Liver (tissue), 9 donors: Measurements from ENCODE around the gene ERC2. TPM values are rescaled to one million over a fixed set of nuclear protein-coding genes. Genes with fewer than 3 reads are reported as not detected.
"Not testable (repeated sequence)": the region's sequence is repeated elsewhere in the genome, so short reads cannot be mapped to it uniquely, and the experiment has no call there.

Experiments used
- DNase-seq: peaks from one replicate; pipeline ENCODE4 v3.0.0-alpha.2; 2017; ENCODE audit warnings: low spot score
- H3K27ac ChIP-seq, 2 donors: one replicate each; pipeline ENCODE4 v1.7.0; 2013; ENCODE audit warnings: inconsistent platforms in 2 of 2, low read length in 2 of 2, control low read depth in 1 of 2, low read depth in 1 of 2, mild to moderate bottlenecking in 1 of 2
- H3K27me3 ChIP-seq, 4 donors: one replicate each; pipeline versions ENCODE4 v1.6.1 to v1.7.0; 2013; ENCODE audit warnings: low read length in 3 of 4, inconsistent platforms in 1 of 4, mild to moderate bottlenecking in 1 of 4, moderate library complexity in 1 of 4; ENCODE audit not compliant: control insufficient read depth in 4 of 4, insufficient read depth in 4 of 4
- H3K36me3 ChIP-seq, 4 donors: one replicate each; pipeline versions ENCODE4 v1.6.1 to v1.7.0; 2013; ENCODE audit warnings: low read length in 3 of 4, mild to moderate bottlenecking in 3 of 4, low read depth in 1 of 4, moderate library complexity in 1 of 4; ENCODE audit not compliant: control insufficient read depth in 4 of 4, insufficient read depth in 3 of 4
- H3K4me1 ChIP-seq, 4 donors: one replicate each; pipeline versions ENCODE4 v1.6.1 to v1.7.0; 2013; ENCODE audit warnings: low read length in 3 of 4, mild to moderate bottlenecking in 3 of 4, moderate library complexity in 1 of 4; ENCODE audit not compliant: control insufficient read depth in 4 of 4, insufficient read depth in 4 of 4
- H3K4me3 ChIP-seq, 3 donors: one replicate each; pipeline versions ENCODE4 v1.6.1 to v1.7.0; 2013; ENCODE audit warnings: low read length in 3 of 3, control low read depth in 1 of 3, low read depth in 1 of 3, mild to moderate bottlenecking in 1 of 3
- H3K9ac ChIP-seq, 2 donors: one replicate each; pipeline ENCODE4 v1.7.0; 2013; ENCODE audit warnings: low read length in 2 of 2, mild to moderate bottlenecking in 2 of 2, moderate library complexity in 2 of 2, control low read depth in 1 of 2, low read depth in 1 of 2
- H3K9me3 ChIP-seq, 4 donors: one replicate each; pipeline versions ENCODE4 v1.6.1 to v1.7.0; 2013; ENCODE audit warnings: low read length in 3 of 4; ENCODE audit not compliant: control insufficient read depth in 4 of 4
- EGR1 ChIP-seq, 2 donors: IDR thresholded peaks; 2 replicates each; pipeline ENCODE4 v1.6.1; 2016 to 2018; ENCODE audit warnings: antibody characterized with exemption in 2 of 2, low read depth in 2 of 2
- FOXA1 ChIP-seq: IDR thresholded peaks from 2 replicates; pipeline ENCODE4 v1.6.1; 2016; ENCODE audit warnings: antibody characterized with exemption
- FOXA2 ChIP-seq: IDR thresholded peaks from 2 replicates; pipeline ENCODE4 v1.6.1; 2016; ENCODE audit warnings: antibody characterized with exemption
- GABPA ChIP-seq, 2 donors: IDR thresholded peaks in 1 of 2; conservative IDR thresholded peaks in 1 of 2; 2 replicates each; pipeline ENCODE4 v1.6.1; 2016; ENCODE audit warnings: antibody characterized with exemption in 2 of 2, mild to moderate bottlenecking in 1 of 2, moderate library complexity in 1 of 2
- HNF4A ChIP-seq, 2 donors: conservative IDR thresholded peaks; 2 replicates each; pipeline ENCODE4 v1.6.1; 2016; ENCODE audit warnings: antibody characterized with exemption in 2 of 2, mild to moderate bottlenecking in 2 of 2
- HNF4G ChIP-seq: IDR thresholded peaks from 2 replicates; pipeline ENCODE4 v1.6.1; 2016; ENCODE audit warnings: antibody characterized with exemption
- JUND ChIP-seq, 2 donors: IDR thresholded peaks; 2 replicates each; pipeline ENCODE4 v1.6.1; 2016; ENCODE audit warnings: antibody characterized with exemption in 2 of 2
- NR2F2 ChIP-seq: IDR thresholded peaks from 2 replicates; pipeline ENCODE4 v1.6.1; 2016; ENCODE audit warnings: antibody characterized with exemption
- RAD21 ChIP-seq, 2 donors: IDR thresholded peaks; 2 replicates each; pipeline ENCODE4 v1.6.1; 2016; ENCODE audit warnings: antibody characterized with exemption in 2 of 2, mild to moderate bottlenecking in 2 of 2
- RXRA ChIP-seq, 2 donors: IDR thresholded peaks; 2 replicates each; pipeline ENCODE4 v1.6.1; 2017 to 2018; ENCODE audit warnings: antibody characterized with exemption in 2 of 2, mild to moderate bottlenecking in 1 of 2
- SP1 ChIP-seq: IDR thresholded peaks from 2 replicates; pipeline ENCODE4 v1.6.1; 2018; ENCODE audit warnings: antibody characterized with exemption, mild to moderate bottlenecking
- TAF1 ChIP-seq: conservative IDR thresholded peaks from 2 replicates; pipeline ENCODE4 v1.6.1; 2016; ENCODE audit warnings: antibody characterized with exemption, mild to moderate bottlenecking
- YY1 ChIP-seq: IDR thresholded peaks from 2 replicates; pipeline ENCODE4 v1.6.1; 2016; ENCODE audit warnings: antibody characterized with exemption, mild to moderate bottlenecking
- WGBS: extraction: QIAGEN DNeasy Blood & Tissue Kit; methylation state at CpG from one replicate; pipeline ENCODE4 v1.1.7; 2013; 5-methylcytosine and 5-hydroxymethylcytosine counted together
- polyA plus RNA-seq, 2 donors: library from polyadenylated mRNA; stranded (reverse) in 1 of 2; unstranded in 1 of 2; fragments of 200-250 nt in 1 of 2; fragments of >200 nt in 1 of 2; fragmentation: Nextera tagmentation in 1 of 2; extraction: Ambion mirVana in 1 of 2; gene quantifications; one replicate each; pipeline versions ENCODE4 v1.2.1 to v1.2.3, GENCODE V29; 2013 to 2015
- total RNA-seq, 2 donors: library from RNA; depleted of rRNA; stranded (reverse); fragments of >200 nt; gene quantifications; one replicate each; pipeline ENCODE4 v1.2.3, GENCODE V29; 2014
- TF ChIP-seq, protein P1 (sequence below): IDR thresholded peaks from 2 replicates; pipeline ENCODE4 v1.6.1; 2016; ENCODE audit warnings: antibody characterized with exemption
- TF ChIP-seq, protein P2 (sequence below): fragments of 150-350 bp; IDR thresholded peaks from 2 replicates; pipeline ENCODE4 v1.5.1; 2017; ENCODE audit warnings: improper control_type of control experiment, low read depth, low read length; ENCODE audit not compliant: missing input control
- TF ChIP-seq, protein P3 (sequence below): IDR thresholded peaks from 2 replicates; pipeline ENCODE4 v1.6.1; 2016; ENCODE audit warnings: antibody characterized with exemption
- TF ChIP-seq, protein P4 (sequence below): IDR thresholded peaks from 2 replicates; pipeline ENCODE4 v1.6.1; 2016; ENCODE audit warnings: antibody characterized with exemption, mild to moderate bottlenecking
- TF ChIP-seq, protein P5 (sequence below): IDR thresholded peaks from 2 replicates; pipeline ENCODE4 v1.6.1; 2016; ENCODE audit warnings: antibody characterized with exemption
- donor health status: healthy.
- donor health status: healthy.
- donor health status: healthy.
- donor health status: healthy.
- donor health status: healthy.

The ERC2 gene
- total and polyA plus RNA-seq, 4 donors, result 0.14 to 0.25 TPM; not detected in 2

DNA sequence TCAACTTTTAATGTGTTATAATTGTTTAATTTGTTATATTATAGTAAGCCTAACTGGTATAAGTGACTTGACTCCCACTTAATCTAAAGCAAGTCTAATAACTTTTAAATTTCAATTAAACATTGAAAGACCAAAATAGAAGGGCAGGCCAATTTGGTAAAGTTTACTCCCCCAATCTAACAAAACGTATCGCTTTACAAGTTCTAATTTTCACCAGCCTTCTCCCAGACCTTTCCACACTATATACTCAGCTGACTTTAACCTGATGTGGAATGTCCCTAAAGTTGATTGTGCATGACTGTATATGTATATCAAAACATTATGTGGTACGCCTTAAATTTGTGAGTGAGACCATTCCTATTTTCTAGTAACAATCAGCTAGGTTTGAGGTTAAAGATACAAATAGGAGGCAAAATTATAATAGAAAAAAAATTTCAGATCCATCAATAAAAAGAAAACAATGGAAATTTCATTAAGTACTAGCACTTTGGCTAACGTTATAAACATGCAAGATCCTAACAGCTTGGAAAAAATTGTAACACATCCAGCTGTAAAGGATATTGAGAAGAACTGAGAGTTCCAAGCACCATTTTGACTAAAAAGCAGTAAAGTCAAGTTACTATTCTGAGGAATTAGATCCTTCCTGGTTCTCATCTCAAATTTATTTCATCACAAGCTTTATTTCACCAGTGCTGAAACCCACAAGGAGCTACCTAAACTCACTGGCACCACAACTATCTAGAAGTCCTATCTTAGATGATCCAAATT lies 199.5 kb downstream of the ERC2 start:
- WGBS, result 87% methylated on average over 4 of the region's 4 CpGs
- Histone ChIP-seq H3K36me3 (no peaks in the 10 kb centered on the region), H3K4me3 (no peak overlapping the region), H3K9me3 (peaks cover 0 to 8% (median 0%) of the 10 kb centered on the region in 4 donors), H3K9ac (no peak overlapping the region), H3K27ac (no peak overlapping the region), H3K27me3 (no peaks in the 10 kb centered on the region), H3K4me1 (no peaks in the 10 kb centered on the region)
- DNase-seq, result no peak
- TF ChIP-seq, protein P1, sequence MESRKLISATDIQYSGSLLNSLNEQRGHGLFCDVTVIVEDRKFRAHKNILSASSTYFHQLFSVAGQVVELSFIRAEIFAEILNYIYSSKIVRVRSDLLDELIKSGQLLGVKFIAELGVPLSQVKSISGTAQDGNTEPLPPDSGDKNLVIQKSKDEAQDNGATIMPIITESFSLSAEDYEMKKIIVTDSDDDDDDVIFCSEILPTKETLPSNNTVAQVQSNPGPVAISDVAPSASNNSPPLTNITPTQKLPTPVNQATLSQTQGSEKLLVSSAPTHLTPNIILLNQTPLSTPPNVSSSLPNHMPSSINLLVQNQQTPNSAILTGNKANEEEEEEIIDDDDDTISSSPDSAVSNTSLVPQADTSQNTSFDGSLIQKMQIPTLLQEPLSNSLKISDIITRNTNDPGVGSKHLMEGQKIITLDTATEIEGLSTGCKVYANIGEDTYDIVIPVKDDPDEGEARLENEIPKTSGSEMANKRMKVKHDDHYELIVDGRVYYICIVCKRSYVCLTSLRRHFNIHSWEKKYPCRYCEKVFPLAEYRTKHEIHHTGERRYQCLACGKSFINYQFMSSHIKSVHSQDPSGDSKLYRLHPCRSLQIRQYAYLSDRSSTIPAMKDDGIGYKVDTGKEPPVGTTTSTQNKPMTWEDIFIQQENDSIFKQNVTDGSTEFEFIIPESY, result no peak
- TF ChIP-seq, protein P2, sequence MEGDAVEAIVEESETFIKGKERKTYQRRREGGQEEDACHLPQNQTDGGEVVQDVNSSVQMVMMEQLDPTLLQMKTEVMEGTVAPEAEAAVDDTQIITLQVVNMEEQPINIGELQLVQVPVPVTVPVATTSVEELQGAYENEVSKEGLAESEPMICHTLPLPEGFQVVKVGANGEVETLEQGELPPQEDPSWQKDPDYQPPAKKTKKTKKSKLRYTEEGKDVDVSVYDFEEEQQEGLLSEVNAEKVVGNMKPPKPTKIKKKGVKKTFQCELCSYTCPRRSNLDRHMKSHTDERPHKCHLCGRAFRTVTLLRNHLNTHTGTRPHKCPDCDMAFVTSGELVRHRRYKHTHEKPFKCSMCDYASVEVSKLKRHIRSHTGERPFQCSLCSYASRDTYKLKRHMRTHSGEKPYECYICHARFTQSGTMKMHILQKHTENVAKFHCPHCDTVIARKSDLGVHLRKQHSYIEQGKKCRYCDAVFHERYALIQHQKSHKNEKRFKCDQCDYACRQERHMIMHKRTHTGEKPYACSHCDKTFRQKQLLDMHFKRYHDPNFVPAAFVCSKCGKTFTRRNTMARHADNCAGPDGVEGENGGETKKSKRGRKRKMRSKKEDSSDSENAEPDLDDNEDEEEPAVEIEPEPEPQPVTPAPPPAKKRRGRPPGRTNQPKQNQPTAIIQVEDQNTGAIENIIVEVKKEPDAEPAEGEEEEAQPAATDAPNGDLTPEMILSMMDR, result no peak
- TF ChIP-seq RAD21 (IDR thresholded peaks at IDR 0.05), result no peak
- TF ChIP-seq SP1, result no peak
- TF ChIP-seq FOXA1, result no peak
- no peak for TF ChIP-seq RXRA (IDR thresholded peaks at IDR 0.05)
- no peak for TF ChIP-seq GABPA (IDR thresholded peaks at IDR 0.05 in 1 of 2, conservative IDR thresholded peaks at IDR 0.05 in 1 of 2)
- TF ChIP-seq, protein P3, sequence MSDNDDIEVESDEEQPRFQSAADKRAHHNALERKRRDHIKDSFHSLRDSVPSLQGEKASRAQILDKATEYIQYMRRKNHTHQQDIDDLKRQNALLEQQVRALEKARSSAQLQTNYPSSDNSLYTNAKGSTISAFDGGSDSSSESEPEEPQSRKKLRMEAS, result no peak
- no peak for TF ChIP-seq FOXA2
- no peak for TF ChIP-seq HNF4G
- TF ChIP-seq JUND (IDR thresholded peaks at IDR 0.05), result no peak
- TF ChIP-seq NR2F2, result no peak
- TF ChIP-seq, protein P4, sequence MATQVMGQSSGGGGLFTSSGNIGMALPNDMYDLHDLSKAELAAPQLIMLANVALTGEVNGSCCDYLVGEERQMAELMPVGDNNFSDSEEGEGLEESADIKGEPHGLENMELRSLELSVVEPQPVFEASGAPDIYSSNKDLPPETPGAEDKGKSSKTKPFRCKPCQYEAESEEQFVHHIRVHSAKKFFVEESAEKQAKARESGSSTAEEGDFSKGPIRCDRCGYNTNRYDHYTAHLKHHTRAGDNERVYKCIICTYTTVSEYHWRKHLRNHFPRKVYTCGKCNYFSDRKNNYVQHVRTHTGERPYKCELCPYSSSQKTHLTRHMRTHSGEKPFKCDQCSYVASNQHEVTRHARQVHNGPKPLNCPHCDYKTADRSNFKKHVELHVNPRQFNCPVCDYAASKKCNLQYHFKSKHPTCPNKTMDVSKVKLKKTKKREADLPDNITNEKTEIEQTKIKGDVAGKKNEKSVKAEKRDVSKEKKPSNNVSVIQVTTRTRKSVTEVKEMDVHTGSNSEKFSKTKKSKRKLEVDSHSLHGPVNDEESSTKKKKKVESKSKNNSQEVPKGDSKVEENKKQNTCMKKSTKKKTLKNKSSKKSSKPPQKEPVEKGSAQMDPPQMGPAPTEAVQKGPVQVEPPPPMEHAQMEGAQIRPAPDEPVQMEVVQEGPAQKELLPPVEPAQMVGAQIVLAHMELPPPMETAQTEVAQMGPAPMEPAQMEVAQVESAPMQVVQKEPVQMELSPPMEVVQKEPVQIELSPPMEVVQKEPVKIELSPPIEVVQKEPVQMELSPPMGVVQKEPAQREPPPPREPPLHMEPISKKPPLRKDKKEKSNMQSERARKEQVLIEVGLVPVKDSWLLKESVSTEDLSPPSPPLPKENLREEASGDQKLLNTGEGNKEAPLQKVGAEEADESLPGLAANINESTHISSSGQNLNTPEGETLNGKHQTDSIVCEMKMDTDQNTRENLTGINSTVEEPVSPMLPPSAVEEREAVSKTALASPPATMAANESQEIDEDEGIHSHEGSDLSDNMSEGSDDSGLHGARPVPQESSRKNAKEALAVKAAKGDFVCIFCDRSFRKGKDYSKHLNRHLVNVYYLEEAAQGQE, result no peak
- TF ChIP-seq, protein P5, sequence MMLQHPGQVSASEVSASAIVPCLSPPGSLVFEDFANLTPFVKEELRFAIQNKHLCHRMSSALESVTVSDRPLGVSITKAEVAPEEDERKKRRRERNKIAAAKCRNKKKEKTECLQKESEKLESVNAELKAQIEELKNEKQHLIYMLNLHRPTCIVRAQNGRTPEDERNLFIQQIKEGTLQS, result no peak
- TF ChIP-seq YY1, result no peak
- TF ChIP-seq EGR1 (IDR thresholded peaks at IDR 0.05; ENCODE audit: low read depth in 2 of 2), result no peak
- TF ChIP-seq HNF4A (conservative IDR thresholded peaks at IDR 0.05), result no peak
- TF ChIP-seq TAF1, result no peak

DNA sequence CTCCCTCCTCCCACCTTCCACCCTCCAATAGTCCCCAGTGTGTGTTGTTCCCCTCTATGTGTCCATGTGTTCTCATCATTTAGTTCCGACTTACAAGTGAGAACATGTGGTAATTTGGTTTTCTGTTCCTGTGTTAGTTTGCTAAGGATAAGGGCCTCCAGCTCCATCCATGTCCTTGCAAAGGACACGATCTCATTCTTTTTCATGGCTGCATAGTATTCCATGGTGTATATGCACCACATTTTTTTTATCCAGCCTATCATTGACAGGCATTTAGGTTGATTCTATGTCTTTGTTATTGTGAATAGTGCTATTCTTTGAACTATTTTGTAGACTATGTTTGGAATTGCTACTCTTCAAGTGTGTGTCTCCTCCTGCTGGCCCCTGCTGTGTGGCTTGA lies 206.4 kb downstream of the ERC2 start:
- H3K9me3 ChIP-seq, H3K9ac ChIP-seq, H3K27ac ChIP-seq, H3K36me3 ChIP-seq, H3K4me3 ChIP-seq, H3K4me1 ChIP-seq, DNase-seq, H3K27me3 ChIP-seq: not testable (repeated sequence)
- 44% methylated on average over 2 of the region's 2 CpGs for WGBS
